Osteocyte (in vitro differentiated cells): ENCODE data around the gene PPFIA1. TPM values are rescaled to one million over a fixed set of nuclear protein-coding genes. Genes with fewer than 3 reads are reported as not detected.

Source experiments
- DNase-seq: peaks from one replicate; pipeline ENCODE4 v3.0.0; 2021; ENCODE audit warnings: mixed read lengths; ENCODE audit not compliant: unreplicated experiment; ENCODE audit errors: extremely low spot score
- H3K27ac Mint-ChIP-seq: one replicate; pipeline ENCODE4 v1.8.0; 2021; ENCODE audit warnings: mild to moderate bottlenecking, mixed read lengths; ENCODE audit not compliant: unreplicated experiment
- H3K27me3 Mint-ChIP-seq: one replicate; pipeline ENCODE4 v1.8.0; 2021; ENCODE audit warnings: mixed read lengths; ENCODE audit not compliant: unreplicated experiment
- H3K36me3 Mint-ChIP-seq: one replicate; pipeline ENCODE4 v1.8.0; 2021; ENCODE audit warnings: mixed read lengths; ENCODE audit not compliant: unreplicated experiment
- H3K4me1 Mint-ChIP-seq: one replicate; pipeline ENCODE4 v1.8.0; 2021; ENCODE audit warnings: mixed read lengths; ENCODE audit not compliant: unreplicated experiment
- H3K4me3 Mint-ChIP-seq: one replicate; pipeline ENCODE4 v1.8.0; 2021; ENCODE audit warnings: mild to moderate bottlenecking, moderate library complexity, mixed read lengths; ENCODE audit not compliant: unreplicated experiment
- H3K9me3 Mint-ChIP-seq: one replicate; pipeline ENCODE4 v1.8.0; 2021; ENCODE audit warnings: mixed read lengths; ENCODE audit not compliant: unreplicated experiment
- total RNA-seq: library from RNA; stranded (reverse); gene quantifications from 2 replicates; pipeline ENCODE4 v1.2.1, GENCODE V29; 2021
- TF ChIP-seq, protein P1 (sequence below): fragments of 200-600 bp; sonication (generic); IDR thresholded peaks from 2 replicates; pipeline ENCODE4 v1.5.0; 2021; ENCODE audit warnings: antibody characterized with exemption, mild to moderate bottlenecking, moderate library complexity

PPFIA1 gene
- total RNA-seq, 1 donor from 2014 or later: 70.4 TPM

DNA sequence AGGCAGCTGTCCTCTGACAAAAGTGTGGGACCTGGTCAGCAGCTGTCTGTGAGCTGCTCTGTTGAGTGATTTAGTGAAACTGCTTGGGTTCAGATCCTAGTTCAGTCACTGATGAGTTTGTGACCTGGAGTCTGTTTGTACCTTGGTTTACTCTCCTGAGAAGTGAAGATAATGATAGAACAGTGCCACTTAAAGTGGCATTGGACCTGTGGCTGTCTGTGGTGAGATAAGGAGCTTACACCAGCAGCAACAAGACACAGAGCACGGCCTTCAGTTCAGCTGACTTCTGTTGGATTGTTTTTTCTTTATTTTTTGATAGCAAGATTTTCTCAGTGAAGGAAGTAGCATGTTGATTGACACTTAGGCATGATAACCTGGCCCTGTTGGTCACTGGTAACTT is 81.6 kb downstream of the PPFIA1 start:
- DNase-seq: no peak
- Mint-ChIP-seq H3K27ac (no peak overlapping the region), H3K27me3 (no peaks in the 10 kb centered on the region), H3K9me3 (no peaks in the 10 kb centered on the region), H3K4me1 (no peaks in the 10 kb centered on the region), H3K4me3 (no peak overlapping the region), H3K36me3 (peaks cover 46% of the 10 kb centered on the region)
- TF ChIP-seq, protein P1, sequence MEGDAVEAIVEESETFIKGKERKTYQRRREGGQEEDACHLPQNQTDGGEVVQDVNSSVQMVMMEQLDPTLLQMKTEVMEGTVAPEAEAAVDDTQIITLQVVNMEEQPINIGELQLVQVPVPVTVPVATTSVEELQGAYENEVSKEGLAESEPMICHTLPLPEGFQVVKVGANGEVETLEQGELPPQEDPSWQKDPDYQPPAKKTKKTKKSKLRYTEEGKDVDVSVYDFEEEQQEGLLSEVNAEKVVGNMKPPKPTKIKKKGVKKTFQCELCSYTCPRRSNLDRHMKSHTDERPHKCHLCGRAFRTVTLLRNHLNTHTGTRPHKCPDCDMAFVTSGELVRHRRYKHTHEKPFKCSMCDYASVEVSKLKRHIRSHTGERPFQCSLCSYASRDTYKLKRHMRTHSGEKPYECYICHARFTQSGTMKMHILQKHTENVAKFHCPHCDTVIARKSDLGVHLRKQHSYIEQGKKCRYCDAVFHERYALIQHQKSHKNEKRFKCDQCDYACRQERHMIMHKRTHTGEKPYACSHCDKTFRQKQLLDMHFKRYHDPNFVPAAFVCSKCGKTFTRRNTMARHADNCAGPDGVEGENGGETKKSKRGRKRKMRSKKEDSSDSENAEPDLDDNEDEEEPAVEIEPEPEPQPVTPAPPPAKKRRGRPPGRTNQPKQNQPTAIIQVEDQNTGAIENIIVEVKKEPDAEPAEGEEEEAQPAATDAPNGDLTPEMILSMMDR: no peak

DNA sequence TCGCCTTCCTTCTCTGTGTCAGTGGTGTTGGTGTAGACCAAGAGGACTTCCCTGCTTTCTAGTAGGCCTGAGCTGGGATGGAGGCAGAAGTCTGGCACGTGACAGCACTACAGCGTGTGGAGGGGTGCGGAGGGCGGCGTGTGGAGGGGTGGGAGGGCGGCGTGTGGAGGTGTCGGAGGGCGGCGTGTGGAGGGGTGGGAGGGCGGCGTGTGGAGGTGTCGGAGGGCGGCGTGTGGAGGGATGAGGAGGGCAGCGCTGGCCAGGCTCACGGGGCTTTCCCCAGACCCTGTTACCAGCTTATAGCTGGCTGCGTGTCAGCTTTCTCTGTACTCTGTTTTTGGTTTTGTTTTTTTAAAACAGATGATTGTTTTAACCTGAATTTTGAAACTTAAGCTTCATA is 82.1 kb downstream of the PPFIA1 start:
- DNase-seq: no peak
- Mint-ChIP-seq H3K4me3 (no peak overlapping the region), H3K36me3 (peaks cover 46% of the 10 kb centered on the region), H3K4me1 (no peaks in the 10 kb centered on the region), H3K9me3 (no peaks in the 10 kb centered on the region), H3K27ac (no peak overlapping the region), H3K27me3 (no peaks in the 10 kb centered on the region)
- TF ChIP-seq, protein P1: no peak

DNA sequence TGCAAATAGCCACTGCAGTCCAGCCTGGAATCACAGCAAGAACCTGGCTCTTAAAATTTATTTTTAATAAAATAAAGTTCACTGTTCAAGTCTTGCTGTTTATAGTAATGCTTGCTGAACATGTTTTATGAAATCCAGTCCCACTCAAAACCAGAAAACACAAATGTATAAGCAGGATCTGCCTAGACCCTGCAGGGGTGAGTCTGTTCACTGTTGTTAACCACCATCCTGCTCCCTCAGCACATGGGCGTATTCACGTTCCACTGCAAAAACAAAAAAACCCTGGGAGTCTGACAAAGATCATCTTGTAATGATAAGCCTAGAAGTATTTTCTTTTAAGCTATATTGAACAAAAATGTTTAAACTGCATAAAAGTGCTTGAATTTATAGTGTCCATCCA is 82.8 kb downstream of the PPFIA1 start:
- no peaks in the 10 kb centered on the region for H3K9me3 Mint-ChIP-seq
- H3K27me3 Mint-ChIP-seq: no peaks in the 10 kb centered on the region
- H3K36me3 Mint-ChIP-seq: peaks cover 44% of the 10 kb centered on the region
- TF ChIP-seq, protein P1: no peak
- DNase-seq: no peak
- no peak overlapping the region for H3K4me3 Mint-ChIP-seq
- H3K27ac Mint-ChIP-seq: no peak overlapping the region
- no peaks in the 10 kb centered on the region for H3K4me1 Mint-ChIP-seq

DNA sequence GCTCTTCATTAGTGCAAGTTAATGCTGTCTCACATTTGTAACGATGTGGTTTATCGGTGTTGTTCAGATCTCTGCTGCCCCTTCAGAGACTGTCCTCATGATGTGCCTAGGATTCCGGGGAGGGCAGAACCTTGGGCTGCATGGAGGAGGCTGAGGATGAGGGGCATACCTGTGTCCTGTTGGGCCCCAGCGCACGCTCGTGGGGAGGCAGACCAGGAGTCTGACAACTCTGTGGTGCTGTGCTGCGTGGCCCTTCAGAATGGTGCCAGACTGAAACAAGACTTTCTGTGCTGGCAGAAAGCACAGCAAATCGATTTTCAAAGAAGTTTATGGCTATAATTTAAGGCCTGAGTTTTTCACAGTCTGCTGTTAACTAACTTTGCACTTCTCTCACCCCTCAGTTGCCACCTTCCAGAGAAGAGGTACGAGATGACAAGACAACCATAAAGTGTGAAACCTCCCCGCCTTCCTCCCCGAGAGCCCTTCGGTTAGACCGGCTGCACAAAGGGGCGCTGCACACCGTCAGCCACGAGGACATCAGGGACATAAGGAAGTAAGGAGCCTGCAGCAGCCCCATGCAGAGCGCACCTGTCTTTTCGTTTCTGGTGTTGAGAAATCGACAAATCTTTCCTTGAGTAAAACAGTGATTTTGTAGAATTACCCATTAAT is 83.5 kb downstream of the PPFIA1 start:
- H3K9me3 Mint-ChIP-seq: no peaks in the 10 kb centered on the region
- no peaks in the 10 kb centered on the region for H3K27me3 Mint-ChIP-seq
- H3K36me3 Mint-ChIP-seq: peaks cover 44% of the 10 kb centered on the region
- no peaks in the 10 kb centered on the region for H3K4me1 Mint-ChIP-seq
- no peak overlapping the region for H3K27ac Mint-ChIP-seq
- H3K4me3 Mint-ChIP-seq: no peak overlapping the region
- TF ChIP-seq, protein P1: no peak
- DNase-seq: no peak

DNA sequence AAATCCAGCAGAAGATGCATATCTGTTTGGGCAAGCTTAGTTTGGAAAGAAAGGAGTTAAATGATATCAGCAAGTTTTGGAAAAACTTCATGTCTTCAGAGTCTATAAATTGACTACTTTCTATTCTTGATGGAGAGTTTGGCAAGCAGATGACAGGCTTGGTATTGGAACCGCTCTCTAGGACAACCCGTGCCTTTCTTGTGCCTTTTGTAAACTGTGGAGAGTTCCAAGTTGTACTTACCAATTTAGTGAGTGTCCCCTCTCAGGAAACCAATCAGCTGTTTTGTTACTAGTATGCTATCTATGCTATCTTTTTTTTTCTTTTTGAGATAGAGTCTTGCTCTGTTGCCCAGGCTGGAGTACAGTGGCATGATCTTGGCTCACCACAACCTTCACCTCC is 84.1 kb downstream of the PPFIA1 start:
- TF ChIP-seq, protein P1: no peak
- H3K4me1 Mint-ChIP-seq: no peaks in the 10 kb centered on the region
- H3K4me3 Mint-ChIP-seq: no peak overlapping the region
- no peaks in the 10 kb centered on the region for H3K27me3 Mint-ChIP-seq
- peaks cover 48% of the 10 kb centered on the region for H3K36me3 Mint-ChIP-seq
- no peak overlapping the region for H3K27ac Mint-ChIP-seq
- no peak for DNase-seq
- H3K9me3 Mint-ChIP-seq: no peaks in the 10 kb centered on the region
